K562 (cell line): ENCODE measurements around the gene PIP5K1B. TPM values are rescaled to one million over a fixed set of nuclear protein-coding genes. Genes with fewer than 3 reads are reported as not detected.

ENCODE experiments used
- BCOR ChIP-seq: fragments of 450-650 bp; IDR thresholded peaks from 2 replicates; pipeline ENCODE4 v1.6.1; 2016
- CBX8 ChIP-seq: fragments of 200-600 bp; sonication (generic); IDR thresholded peaks from 2 replicates; pipeline ENCODE4 v1.6.1; 2012; ENCODE audit warnings: borderline replicate concordance, mixed run types, low read depth, mild to moderate bottlenecking, moderate library complexity, mixed read lengths, low read length, control low read depth, inconsistent platforms; ENCODE audit not compliant: poor library complexity, severe bottlenecking; ENCODE audit errors: extremely low read depth
- CHD4 ChIP-seq: fragments of 200-600 bp; sonication (generic); IDR thresholded peaks from 3 replicates; pipeline ENCODE4 v1.6.1; 2012; ENCODE audit warnings: low read depth, mild to moderate bottlenecking, mixed read lengths, low read length, inconsistent platforms; ENCODE audit not compliant: insufficient read depth, insufficient replicate concordance, poor library complexity, severe bottlenecking
- ETV1 ChIP-seq: fragments of 450-650 bp; conservative IDR thresholded peaks from 2 replicates; pipeline ENCODE4 v1.6.1; 2016; ENCODE audit warnings: missing genetic modification characterization, control low read depth, low read depth, missing compliant biosample characterization
- KAT2B ChIP-seq: IDR thresholded peaks from one replicate; pipeline ENCODE4 v1.6.1; 2012; ENCODE audit warnings: low read depth, mild to moderate bottlenecking, control low read depth, inconsistent platforms, low read length, moderate library complexity
- RBFOX2 ChIP-seq: fragments of 200-400 bp; formaldehyde crosslinking; IDR thresholded peaks from 2 replicates; pipeline ENCODE4 v1.6.1; 2017; ENCODE audit warnings: low read depth, mild to moderate bottlenecking, low read length, moderate library complexity
- SMARCA5 ChIP-seq: fragments of 450-650 bp; IDR thresholded peaks from 2 replicates; pipeline ENCODE4 v1.6.1; 2016
- TAL1 ChIP-seq: fragments of 450-650 bp; IDR thresholded peaks from 2 replicates; pipeline ENCODE4 v1.6.1; 2016; ENCODE audit warnings: mild to moderate bottlenecking
- ZNF184 ChIP-seq: sonication (generic); formaldehyde crosslinking; IDR thresholded peaks from 2 replicates; pipeline ENCODE4 v1.5.0; 2020; ENCODE audit warnings: missing genetic modification reagents
- ZNF586 ChIP-seq: fragments of 450-650 bp; formaldehyde crosslinking; conservative IDR thresholded peaks from 2 replicates; pipeline ENCODE4 v1.4.0; 2020; ENCODE audit warnings: mild to moderate bottlenecking, moderate library complexity
- polyA plus RNA-seq, 8 experiments: library from polyadenylated mRNA; depleted of rRNA in 4 of 8; stranded (reverse) in 5 of 8; unstranded in 3 of 8; fragments of >200 nt; fragmentation: Nextera tagmentation in 2 of 8; fragmentation: Illumina TruSeq in 1 of 8; extraction: Ambion mirVana in 2 of 8; extraction: Trizol in 1 of 8; gene quantifications; 2 replicates each; pipeline versions ENCODE4 v1.2.1 to v1.2.3, GENCODE V29; 2011 to 2014; ENCODE audit warnings: inconsistent platforms in 1 of 8, missing spikeins in 1 of 8
- total RNA-seq, 7 experiments: library from RNA; depleted of rRNA in 6 of 7; stranded (reverse); fragments of >200 nt in 6 of 7; fragmentation: Illumina TruSeq in 2 of 7; extraction: Trizol in 2 of 7; gene quantifications; 2 replicates each; pipeline versions ENCODE4 v1.2.1 to v1.2.3, GENCODE V29; 2011 to 2021; ENCODE audit warnings: low replicate concordance in 1 of 7
- TF ChIP-seq, protein P1 (sequence below): sonication (generic); formaldehyde crosslinking; IDR thresholded peaks from 2 replicates; pipeline ENCODE4 v1.8.0; 2022; ENCODE audit warnings: mild to moderate bottlenecking, missing genetic modification reagents
- TF ChIP-seq, protein P2 (sequence below), 2 experiments: fragments of 450-650 bp; IDR thresholded peaks; 2 replicates each; pipeline ENCODE4 v1.6.1; 2016; ENCODE audit warnings: mild to moderate bottlenecking in 2 of 2, borderline replicate concordance in 1 of 2, low read depth in 1 of 2, moderate library complexity in 1 of 2
- TF ChIP-seq, protein P3 (sequence below): sonication (generic); formaldehyde crosslinking; IDR thresholded peaks from 2 replicates; pipeline ENCODE4 v1.8.1; 2023; ENCODE audit warnings: mild to moderate bottlenecking, missing genetic modification reagents

Gene PIP5K1B
- total and polyA plus RNA-seq, 9 of the 15 experiments (the other 6 are each of a cell fraction or from before 2014, with no cell fraction given): 3.1 to 12.9 (median 7.4) TPM

DNA sequence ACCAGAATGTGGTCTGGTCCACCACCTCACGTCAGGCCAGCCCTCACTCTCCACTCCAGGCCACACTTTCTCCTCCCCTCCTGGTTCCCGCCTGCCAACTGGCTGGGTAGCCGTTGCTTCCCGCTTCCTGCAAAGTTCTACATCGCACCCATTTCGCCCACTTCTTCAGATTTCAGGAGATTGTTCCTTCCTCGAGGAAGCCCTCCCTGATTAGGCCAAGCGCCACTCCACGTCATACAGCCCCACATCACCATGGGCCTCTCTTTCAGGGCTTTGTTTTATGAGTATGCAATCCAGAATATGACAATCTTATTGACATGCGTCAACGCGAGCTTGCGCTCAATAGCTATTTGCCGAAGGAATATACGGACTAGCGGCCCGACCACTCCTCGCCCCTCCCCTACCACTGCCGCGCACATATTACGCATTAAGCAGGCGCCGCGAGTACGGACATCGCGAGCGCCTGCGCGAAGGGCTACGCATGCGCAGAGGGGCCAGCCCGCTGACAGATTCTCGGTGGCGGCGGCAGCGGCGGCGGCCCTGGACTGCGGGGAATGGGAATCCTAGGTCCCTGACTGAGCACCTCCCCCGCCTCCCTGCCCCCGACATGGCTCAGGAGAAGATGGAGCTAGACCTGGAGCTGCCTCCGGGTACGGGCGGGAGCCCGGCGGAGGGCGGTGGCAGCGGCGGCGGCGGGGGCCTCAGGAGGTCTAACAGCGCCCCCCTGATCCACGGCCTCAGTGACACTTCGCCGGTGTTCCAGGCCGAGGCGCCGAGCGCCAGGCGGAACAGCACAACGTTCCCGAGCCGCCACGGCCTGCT, 74.7 kb downstream of the PIP5K1B start (continued):
- TF ChIP-seq, protein P1, sequence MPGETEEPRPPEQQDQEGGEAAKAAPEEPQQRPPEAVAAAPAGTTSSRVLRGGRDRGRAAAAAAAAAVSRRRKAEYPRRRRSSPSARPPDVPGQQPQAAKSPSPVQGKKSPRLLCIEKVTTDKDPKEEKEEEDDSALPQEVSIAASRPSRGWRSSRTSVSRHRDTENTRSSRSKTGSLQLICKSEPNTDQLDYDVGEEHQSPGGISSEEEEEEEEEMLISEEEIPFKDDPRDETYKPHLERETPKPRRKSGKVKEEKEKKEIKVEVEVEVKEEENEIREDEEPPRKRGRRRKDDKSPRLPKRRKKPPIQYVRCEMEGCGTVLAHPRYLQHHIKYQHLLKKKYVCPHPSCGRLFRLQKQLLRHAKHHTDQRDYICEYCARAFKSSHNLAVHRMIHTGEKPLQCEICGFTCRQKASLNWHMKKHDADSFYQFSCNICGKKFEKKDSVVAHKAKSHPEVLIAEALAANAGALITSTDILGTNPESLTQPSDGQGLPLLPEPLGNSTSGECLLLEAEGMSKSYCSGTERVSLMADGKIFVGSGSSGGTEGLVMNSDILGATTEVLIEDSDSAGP (CRISPR knock-in tag): no peak
- TF ChIP-seq, protein P2, sequence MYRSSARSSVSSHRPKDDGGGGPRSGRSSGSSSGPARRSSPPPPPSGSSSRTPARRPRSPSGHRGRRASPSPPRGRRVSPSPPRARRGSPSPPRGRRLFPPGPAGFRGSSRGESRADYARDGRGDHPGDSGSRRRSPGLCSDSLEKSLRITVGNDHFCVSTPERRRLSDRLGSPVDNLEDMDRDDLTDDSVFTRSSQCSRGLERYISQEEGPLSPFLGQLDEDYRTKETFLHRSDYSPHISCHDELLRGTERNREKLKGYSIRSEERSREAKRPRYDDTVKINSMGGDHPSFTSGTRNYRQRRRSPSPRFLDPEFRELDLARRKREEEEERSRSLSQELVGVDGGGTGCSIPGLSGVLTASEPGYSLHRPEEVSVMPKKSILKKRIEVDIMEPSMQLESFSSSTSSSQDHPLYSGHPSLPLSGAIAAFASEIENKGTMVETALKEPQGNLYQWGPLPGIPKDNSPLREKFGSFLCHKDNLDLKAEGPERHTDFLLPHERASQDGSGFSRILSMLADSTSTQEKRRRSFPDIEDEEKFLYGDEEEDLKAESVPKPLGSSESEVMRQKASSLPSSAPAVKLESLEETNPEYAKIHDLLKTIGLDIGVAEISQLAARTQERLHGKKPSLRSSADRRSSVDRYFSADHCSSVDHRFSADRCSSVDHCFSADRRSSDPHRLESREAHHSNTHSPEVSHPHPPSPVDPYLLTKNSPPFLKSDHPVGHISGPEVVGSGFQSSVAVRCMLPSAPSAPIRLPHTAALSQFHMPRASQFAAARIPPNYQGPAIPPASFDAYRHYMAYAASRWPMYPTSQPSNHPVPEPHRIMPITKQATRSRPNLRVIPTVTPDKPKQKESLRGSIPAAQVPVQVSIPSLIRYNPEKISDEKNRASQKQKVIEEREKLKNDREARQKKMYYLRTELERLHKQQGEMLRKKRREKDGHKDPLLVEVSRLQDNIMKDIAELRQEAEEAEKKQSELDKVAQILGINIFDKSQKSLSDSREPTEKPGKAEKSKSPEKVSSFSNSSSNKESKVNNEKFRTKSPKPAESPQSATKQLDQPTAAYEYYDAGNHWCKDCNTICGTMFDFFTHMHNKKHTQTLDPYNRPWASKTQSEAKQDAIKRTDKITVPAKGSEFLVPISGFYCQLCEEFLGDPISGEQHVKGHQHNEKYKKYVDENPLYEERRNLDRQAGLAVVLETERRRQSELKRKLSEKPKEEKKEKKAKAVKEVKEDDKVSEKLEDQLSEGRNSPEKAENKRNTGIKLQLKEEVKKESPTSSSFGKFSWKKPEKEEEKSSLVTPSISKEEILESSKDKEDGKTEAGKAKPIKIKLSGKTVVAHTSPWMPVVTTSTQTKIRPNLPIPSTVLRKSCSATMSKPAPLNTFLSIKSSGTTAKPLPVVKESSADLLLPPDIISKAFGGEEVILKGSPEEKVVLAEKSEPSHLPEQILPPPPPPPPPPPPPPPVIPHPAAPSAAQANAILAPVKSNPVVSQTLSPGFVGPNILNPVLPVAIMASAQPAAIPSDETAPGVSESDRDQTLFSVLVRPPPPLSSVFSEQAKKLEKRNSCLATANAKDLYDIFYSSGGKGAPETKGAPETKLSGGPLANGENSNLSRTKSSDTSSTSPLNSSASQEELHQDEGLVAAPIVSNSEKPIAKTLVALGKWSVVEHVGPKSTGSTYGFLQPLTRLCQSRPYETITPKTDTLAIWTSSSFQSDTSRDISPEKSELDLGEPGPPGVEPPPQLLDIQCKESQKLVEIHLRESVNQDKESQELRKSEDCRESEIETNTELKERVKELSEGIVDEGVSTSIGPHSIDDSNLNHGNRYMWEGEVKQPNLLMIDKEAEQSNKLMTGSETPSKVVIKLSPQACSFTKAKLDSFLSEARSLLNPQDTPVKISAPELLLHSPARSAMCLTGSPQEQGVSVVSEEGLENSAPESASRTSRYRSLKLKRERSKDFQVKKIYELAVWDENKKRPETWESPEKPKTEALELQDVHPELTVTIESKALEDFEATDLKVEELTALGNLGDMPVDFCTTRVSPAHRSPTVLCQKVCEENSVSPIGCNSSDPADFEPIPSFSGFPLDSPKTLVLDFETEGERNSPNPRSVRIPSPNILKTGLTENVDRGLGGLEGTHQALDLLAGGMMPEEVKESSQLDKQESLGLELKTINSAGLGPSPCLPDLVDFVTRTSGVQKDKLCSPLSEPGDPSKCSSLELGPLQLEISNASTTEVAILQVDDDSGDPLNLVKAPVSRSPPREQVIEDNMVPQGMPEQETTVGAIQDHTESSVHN (IDR thresholded peaks at IDR 0.05; ENCODE audit: borderline replicate concordance in 1 of 2, low read depth in 1 of 2): 0 out of 4 replicates have a peak, but pooled peaks of 1 of the 2 experiments have one; percentile 38
- TF ChIP-seq CHD4: no peak
- TF ChIP-seq TAL1: no peak
- TF ChIP-seq KAT2B: no peak
- peak; percentile 82 for TF ChIP-seq RBFOX2
- TF ChIP-seq ZNF184 (CRISPR knock-in tag): no peak
- TF ChIP-seq ZNF586 (CRISPR knock-in tag): no peak
- no peak for TF ChIP-seq ETV1 (tag)
- TF ChIP-seq BCOR: peak; percentile 38; the same call in 1 of the 2 replicates
- TF ChIP-seq, protein P3, sequence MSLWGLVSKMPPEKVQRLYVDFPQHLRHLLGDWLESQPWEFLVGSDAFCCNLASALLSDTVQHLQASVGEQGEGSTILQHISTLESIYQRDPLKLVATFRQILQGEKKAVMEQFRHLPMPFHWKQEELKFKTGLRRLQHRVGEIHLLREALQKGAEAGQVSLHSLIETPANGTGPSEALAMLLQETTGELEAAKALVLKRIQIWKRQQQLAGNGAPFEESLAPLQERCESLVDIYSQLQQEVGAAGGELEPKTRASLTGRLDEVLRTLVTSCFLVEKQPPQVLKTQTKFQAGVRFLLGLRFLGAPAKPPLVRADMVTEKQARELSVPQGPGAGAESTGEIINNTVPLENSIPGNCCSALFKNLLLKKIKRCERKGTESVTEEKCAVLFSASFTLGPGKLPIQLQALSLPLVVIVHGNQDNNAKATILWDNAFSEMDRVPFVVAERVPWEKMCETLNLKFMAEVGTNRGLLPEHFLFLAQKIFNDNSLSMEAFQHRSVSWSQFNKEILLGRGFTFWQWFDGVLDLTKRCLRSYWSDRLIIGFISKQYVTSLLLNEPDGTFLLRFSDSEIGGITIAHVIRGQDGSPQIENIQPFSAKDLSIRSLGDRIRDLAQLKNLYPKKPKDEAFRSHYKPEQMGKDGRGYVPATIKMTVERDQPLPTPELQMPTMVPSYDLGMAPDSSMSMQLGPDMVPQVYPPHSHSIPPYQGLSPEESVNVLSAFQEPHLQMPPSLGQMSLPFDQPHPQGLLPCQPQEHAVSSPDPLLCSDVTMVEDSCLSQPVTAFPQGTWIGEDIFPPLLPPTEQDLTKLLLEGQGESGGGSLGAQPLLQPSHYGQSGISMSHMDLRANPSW: no peak
- peak; percentile 19; the same call in 1 of the 2 replicates for TF ChIP-seq SMARCA5
- no peak for TF ChIP-seq CBX8
